HL-60 (cell line): ENCODE data around the gene RPS19BP1.
"Not testable (repeated sequence)": the region's sequence is repeated elsewhere in the genome, so short reads cannot be mapped to it uniquely, and the experiment has no call there.

Experiments used
- CTCF ChIP-seq: IDR thresholded peaks from one replicate; pipeline ENCODE4 v1.5.1; 2011; ENCODE audit warnings: low read length, control low read depth, inconsistent platforms; ENCODE audit not compliant: insufficient read depth
- GABPA ChIP-seq: IDR thresholded peaks from 2 replicates; pipeline ENCODE4 v1.6.1; 2012; ENCODE audit warnings: low read depth
- POLR2AphosphoS5 ChIP-seq: IDR thresholded peaks from 2 replicates; pipeline ENCODE4 v1.6.1; 2012; ENCODE audit warnings: low read depth
- SPI1 ChIP-seq: IDR thresholded peaks from 2 replicates; pipeline ENCODE4 v1.6.1; 2012; ENCODE audit warnings: low read depth, mild to moderate bottlenecking, borderline replicate concordance
- TF ChIP-seq, protein P1 (sequence below): IDR thresholded peaks from 2 replicates; pipeline ENCODE4 v1.6.1; 2012; ENCODE audit warnings: low read depth; ENCODE audit not compliant: insufficient replicate concordance

DNA sequence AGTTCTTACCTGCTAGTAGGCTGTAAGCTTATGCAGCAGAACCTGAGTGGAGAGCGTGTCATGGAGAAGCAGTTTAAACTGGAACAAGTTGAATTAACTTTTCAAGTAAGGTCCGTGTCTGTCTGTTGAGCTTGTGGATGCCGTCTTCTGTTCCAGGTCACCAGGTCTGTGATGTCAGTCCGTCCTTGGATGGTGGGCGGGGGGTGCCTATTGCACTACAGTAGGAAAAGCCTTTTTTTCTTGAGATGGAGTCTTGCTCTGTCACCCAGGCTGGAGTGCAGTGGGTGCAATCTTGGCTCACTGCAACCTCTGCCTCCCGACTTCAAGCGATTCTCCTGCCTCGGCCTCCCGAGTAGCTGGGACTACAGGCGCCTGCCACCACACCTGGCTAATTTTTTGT lies 25.5 kb downstream of the RPS19BP1 start:
- not testable (repeated sequence) for TF ChIP-seq CTCF, POLR2AphosphoS5, GABPA, SPI1
- TF ChIP-seq, protein P1, sequence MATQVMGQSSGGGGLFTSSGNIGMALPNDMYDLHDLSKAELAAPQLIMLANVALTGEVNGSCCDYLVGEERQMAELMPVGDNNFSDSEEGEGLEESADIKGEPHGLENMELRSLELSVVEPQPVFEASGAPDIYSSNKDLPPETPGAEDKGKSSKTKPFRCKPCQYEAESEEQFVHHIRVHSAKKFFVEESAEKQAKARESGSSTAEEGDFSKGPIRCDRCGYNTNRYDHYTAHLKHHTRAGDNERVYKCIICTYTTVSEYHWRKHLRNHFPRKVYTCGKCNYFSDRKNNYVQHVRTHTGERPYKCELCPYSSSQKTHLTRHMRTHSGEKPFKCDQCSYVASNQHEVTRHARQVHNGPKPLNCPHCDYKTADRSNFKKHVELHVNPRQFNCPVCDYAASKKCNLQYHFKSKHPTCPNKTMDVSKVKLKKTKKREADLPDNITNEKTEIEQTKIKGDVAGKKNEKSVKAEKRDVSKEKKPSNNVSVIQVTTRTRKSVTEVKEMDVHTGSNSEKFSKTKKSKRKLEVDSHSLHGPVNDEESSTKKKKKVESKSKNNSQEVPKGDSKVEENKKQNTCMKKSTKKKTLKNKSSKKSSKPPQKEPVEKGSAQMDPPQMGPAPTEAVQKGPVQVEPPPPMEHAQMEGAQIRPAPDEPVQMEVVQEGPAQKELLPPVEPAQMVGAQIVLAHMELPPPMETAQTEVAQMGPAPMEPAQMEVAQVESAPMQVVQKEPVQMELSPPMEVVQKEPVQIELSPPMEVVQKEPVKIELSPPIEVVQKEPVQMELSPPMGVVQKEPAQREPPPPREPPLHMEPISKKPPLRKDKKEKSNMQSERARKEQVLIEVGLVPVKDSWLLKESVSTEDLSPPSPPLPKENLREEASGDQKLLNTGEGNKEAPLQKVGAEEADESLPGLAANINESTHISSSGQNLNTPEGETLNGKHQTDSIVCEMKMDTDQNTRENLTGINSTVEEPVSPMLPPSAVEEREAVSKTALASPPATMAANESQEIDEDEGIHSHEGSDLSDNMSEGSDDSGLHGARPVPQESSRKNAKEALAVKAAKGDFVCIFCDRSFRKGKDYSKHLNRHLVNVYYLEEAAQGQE: not testable (repeated sequence)
